IPS-NIHi7 (cell line): ENCODE measurements around the gene TNRC6C.
"Not testable (repeated sequence)": the region's sequence is repeated elsewhere in the genome, so short reads cannot be mapped to it uniquely, and the experiment has no call there.

Source experiments
- DNase-seq: peaks from one replicate; pipeline ENCODE4 v3.0.0; 2012; ENCODE audit warnings: mixed read lengths; ENCODE audit errors: extremely low spot score

Gene TNRC6C

GRCh38 chr17:78082355-78082872, 123.9 kb downstream of the TNRC6C start:
- DNase-seq = not testable (repeated sequence)

DNA sequence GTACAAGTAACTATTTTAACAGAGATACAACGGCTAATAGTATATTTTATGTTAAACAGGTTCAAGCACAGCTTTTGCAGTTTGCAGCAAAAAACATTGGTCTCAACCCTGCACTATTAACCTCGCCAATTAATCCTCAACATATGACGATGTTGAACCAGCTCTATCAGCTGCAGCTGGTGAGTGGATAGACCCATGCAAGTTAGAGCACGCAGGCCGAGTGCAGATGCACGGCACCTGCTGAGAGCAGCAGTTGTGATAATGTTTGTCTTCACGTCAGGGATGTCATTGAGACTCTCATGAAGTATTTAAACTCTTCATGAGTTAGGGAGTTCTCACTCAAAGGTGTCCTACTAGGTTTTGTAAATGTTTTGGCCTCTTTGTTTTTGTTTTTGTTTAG, 124.5 kb downstream of the TNRC6C start:
- DNase-seq = no peak

DNA sequence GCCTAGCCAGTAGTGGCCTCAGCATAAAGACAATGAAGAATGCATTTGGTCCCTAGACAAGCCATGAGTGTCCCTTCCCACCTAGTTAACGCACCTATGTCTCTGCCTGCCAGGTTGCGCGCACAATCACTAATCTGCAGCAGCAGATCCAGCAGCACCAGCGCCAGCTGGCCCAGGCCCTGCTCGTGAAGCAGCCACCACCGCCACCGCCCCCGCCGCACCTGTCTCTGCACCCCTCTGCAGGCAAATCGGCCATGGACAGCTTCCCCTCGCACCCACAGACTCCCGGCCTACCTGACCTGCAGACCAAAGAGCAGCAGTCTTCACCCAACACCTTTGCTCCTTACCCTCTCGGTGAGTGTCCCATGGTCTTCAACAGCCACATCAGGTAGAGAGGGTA, 128.2 kb downstream of the TNRC6C start:
- DNase-seq = no peak

DNA sequence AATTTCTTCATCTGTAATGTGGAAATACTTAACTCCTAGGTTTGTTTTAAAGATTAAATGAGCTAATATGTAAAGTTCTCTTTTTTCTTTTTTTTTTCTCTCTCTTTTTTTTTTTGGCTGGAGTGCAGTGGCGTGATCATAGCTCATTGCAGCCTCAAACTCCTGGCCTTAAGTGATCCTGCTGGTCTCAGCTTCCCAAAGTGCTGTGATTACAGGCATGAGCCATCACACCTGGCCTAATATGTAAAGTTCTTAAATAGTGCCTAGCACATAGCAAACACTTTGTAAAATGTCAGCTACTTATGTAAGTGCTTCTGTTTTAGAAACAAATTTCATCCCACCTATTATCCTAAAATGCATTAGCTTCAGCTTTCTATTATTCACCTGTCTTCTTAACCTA, 130.0 kb downstream of the TNRC6C start:
- no peak for DNase-seq

DNA sequence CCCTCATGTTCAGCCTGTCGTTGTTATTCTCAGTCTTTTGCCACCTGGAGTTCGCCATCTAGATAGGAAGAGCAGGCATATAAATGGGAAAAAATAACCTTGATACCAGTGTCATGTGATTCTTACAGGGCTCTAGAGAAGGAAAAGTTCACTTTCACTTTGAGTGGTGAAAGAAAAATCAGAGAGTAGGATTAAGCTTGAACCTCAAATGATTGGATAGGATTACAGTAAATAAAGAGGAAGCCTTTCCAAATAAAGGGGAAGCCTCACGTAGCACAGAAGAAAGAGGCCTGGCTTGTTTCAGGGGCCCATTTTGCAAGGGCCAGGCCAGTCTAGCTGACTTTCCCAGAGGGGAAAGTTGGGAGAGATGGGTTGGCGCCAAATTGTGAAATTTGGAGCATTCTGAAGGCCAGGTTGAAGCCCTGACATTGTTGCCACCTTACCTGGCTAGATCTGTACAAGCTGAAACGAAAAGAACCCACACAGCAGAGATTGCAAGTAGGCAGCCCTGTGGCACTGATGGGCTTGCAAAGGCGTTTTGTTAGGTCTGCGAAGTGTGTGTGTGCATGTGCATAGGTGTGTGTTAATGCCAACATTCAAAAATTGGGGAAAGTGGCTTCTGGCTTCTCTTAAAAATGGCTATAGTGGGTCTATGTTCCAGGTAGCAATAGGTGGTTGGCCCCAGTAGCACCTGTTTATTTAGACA, 131.2 kb downstream of the TNRC6C start:
- no peak for DNase-seq

GRCh38 chr17:78092794-78093324, 134.4 kb downstream of the TNRC6C start:
- no peak for DNase-seq

DNA sequence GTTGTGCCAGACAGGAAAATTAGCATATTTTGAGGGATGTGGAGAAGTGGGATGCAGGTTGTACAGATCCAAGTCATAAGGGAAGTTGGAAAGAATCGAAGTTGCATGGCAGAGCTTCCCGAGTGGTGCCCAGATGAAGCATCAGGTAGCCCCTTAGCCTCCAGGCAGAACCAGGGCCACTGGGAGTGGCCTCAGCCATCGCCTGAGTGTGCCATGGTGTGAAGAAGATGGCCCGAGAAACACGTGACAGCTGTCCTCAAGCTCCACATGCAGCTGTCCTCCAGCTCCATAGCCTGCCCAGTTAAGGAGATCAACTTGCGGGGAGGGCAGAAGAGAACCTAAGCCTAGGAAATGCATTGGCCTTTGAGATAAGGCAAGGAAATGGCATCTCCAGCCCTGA, 136.5 kb downstream of the TNRC6C start:
- DNase-seq = no peak

- DNase-seq = no peak
Measured at GRCh38 chr17:78096093-78096492, 137.6 kb downstream of the TNRC6C start.

DNA sequence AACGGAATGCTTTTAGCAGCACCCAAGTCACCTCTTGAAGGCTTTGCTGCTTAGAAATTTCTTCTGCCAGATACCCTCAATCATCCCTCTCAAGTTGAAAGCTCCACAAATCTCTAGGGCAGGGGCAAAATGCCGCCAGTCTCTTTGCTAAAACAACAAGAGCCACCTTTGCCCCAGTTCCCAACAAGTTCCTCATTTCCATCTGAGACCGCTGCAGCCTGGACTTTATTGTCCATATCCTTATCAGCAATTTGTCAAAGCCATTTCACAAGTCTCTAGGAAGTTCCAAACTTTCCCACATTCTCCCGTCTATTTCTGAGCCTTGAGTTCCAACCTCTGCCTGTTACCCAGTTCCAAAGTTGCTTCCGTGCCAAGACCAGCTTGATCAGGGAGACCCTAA, 142.6 kb downstream of the TNRC6C start:
- no peak for DNase-seq

- DNase-seq = no peak
Measured at GRCh38 chr17:78101542-78101941, 143.0 kb downstream of the TNRC6C start.

GRCh38 chr17:78103311-78103710, 144.8 kb downstream of the TNRC6C start:
- DNase-seq = no peak

GRCh38 chr17:78104540-78104941, 146.0 kb downstream of the TNRC6C start:
- no peak for DNase-seq

- no peak for DNase-seq
Measured at GRCh38 chr17:78105101-78105500, 146.6 kb downstream of the TNRC6C start.

- DNase-seq = no peak
Measured at GRCh38 chr17:78105551-78105950, 147.0 kb downstream of the TNRC6C start.

- no peak for DNase-seq
Measured at GRCh38 chr17:78106211-78106610, 147.7 kb downstream of the TNRC6C start.

- no peak for DNase-seq
Measured at GRCh38 chr17:78107457-78107856, 149.0 kb downstream of the TNRC6C start.

DNA sequence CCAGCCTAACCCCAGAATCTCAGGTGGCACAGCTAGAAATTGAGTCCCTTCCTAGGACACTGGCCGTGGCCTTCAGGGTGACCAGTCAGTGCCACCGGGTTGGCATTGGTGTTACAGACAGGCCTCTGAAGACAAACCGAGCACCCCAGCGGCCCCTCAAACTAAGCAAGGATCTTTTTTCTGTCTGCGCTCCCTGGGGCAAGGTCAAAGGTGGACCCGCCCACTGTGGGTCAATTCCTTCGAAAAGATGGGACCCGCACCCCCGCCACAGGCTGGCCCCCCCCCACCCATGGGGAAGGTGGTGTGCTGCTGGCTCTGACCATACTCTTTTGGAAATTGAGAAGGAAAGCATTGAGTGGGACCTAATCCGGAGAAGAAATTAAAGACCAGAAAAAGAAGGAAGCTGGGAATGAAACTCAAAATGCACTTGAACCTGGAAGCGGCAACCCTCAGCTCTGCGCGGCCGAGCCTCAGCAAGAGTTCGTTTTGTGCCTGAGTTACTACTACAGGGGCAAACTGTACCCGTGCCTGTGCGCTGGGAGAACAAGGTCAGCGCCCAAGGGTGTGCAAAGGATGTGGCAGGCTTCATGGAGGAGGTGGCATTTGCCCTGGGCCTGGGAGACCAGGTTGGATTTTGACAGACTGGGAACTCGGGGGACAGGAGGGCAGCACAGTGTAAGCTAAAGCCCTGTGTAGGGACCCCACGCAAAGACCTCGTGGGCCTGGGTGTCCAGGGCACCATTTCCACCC, 149.6 kb downstream of the TNRC6C start:
- no peak for DNase-seq

- DNase-seq = no peak
Measured at GRCh38 chr17:78108726-78109488, 150.4 kb downstream of the TNRC6C start.

- no peak for DNase-seq
Measured at GRCh38 chr17:78109489-78109761, 150.9 kb downstream of the TNRC6C start.

DNA sequence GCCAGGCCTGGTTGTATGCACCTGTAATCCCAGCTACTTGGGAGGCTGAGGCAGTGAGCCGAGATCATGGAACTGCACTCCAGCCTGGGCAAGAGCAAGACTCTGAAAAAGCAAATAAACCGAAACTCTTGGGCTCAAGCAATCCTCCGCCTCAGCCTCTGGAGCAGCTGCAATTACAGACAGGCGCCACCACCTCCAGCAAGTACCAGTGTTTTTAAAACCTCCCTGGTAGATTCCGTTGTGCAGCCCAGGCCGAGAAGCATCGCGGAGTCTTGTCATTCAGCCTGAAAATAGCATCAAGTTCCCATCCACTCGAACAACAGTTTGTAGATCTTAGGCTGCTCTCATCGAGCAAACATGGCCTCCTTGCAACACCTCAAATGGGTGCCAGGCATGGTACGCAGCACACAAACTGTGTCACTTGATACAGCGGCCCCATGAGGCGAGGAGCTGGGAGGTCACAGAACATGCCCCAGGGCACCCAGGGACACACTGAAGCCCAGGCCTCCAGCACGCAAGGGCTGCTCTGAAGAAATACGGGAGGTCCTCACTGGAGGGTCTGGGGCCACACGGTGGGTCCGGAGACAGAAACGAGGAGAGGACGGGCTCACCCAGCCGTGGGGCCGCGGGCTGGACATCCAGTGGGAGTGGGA, 152.0 kb downstream of the TNRC6C start:
- DNase-seq = no peak

- DNase-seq = no peak
Measured at GRCh38 chr17:78111016-78111726, 152.7 kb downstream of the TNRC6C start.
